ENCODE data around the gene NMRAL1. TPM values are rescaled to one million over a fixed set of nuclear protein-coding genes. Genes with fewer than 3 reads are reported as not detected.
A peak's percentile ranks its signal among the peaks of the same experiment; 100 is the strongest.

Gene NMRAL1
- polyA plus RNA-seq, 3 donors: 39.2 to 57.0 (median 49.4) TPM

DNA sequence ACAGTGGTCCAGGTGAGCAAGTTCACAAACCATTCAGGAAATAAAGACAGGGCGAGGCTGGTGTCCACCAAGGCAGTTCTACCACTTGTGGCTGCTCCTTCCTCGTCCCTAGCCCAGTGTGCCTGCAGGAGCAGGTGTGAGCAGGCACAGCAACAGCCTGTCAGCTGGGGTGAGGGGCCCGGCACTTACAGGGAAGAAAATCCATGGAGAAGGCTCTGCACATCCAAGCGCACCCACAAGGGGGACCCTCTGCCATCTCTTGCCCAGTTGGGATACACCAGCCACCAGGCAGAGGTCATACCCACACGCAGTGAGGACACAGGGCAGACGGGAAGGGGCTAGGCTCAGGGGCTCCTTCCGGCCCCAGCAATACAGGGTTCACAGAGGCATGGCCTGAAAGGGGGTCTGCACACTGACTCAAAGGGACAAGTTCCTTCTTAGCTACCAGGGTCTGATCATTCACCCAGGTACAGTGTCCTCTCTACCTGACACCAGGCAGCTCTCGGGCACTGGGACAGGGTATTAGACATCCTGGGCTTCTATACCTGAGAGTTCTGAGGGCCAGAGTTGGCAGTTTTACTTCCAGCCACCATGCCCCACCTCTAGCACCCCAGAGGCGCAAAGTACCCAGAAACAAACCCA is 37.1 kb upstream of the NMRAL1 start:
- 66% methylated on average over 8 of the region's 9 CpGs for WGBS (ENCODE audit: insufficient coverage)
- Mint-ChIP-seq H3K4me1 (peaks cover 62% of the 10 kb centered on the region), H3K36me3 (peaks cover 49 to 53% of the 10 kb centered on the region in 2 donors)

DNA sequence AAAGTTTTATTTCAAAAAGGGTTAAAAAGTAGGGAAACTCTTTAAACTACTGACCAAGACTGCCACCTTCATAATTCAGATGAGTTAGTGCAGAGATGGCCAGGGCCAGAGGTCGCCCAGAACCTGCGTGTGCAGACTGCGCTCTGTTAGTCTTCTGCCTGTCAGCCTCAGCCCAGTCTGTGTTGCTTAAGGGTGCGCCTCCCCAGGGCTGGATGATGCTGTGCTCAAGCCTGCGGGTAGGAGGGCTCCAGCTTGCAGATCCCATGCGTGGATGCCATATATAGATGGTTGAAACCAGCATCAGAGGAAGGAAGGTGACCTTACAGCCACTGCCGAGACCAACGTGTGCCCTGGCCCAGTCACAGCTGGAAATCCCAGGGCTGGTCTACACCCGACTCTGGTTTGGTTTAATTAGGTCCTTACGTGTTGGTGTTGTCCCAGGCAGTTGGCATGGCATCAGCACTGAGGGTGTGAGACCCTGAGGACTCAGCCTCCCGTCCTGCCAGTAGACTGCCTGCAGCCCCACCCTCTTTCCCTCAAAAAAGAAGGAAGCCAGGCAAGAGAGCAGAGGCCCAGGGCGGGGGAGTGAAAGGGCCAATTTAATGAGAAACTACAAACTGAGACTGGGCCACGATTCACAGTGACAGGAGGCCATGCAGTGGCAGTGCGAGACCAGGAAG is 36.5 kb upstream of the NMRAL1 start:
- DNase-seq: peak; percentile 36 to 59 (median 42)
- TF ChIP-seq, protein P1, sequence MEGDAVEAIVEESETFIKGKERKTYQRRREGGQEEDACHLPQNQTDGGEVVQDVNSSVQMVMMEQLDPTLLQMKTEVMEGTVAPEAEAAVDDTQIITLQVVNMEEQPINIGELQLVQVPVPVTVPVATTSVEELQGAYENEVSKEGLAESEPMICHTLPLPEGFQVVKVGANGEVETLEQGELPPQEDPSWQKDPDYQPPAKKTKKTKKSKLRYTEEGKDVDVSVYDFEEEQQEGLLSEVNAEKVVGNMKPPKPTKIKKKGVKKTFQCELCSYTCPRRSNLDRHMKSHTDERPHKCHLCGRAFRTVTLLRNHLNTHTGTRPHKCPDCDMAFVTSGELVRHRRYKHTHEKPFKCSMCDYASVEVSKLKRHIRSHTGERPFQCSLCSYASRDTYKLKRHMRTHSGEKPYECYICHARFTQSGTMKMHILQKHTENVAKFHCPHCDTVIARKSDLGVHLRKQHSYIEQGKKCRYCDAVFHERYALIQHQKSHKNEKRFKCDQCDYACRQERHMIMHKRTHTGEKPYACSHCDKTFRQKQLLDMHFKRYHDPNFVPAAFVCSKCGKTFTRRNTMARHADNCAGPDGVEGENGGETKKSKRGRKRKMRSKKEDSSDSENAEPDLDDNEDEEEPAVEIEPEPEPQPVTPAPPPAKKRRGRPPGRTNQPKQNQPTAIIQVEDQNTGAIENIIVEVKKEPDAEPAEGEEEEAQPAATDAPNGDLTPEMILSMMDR (IDR thresholded peaks at IDR 0.05): no peak
- intact Hi-C loops (cut with micrococcal nuclease): loop anchor here in 1 of 2 donors (10.0 kb wide), 1 partner anchor 104 kb away; the partner anchor contains the start of gene UBALD1
- Mint-ChIP-seq H3K27me3 (ENCODE audit: low read depth in 3 of 3) (no peaks in the 10 kb centered on the region), H3K4me1 (peaks cover 61% of the 10 kb centered on the region), H3K9me3 (peaks cover 0 to 4% (median 0%) of the 10 kb centered on the region in 7 donors), H3K27ac (peak overlapping the region; percentile 56 to 87 (median 81)), H3K4me3 (peak overlapping the region; percentile 50 to 69), H3K36me3 (peaks cover 49 to 57% of the 10 kb centered on the region in 2 donors)
- 51% methylated on average over 10 of the region's 14 CpGs for WGBS (ENCODE audit: insufficient coverage)
- Histone ChIP-seq H3K9me3 (replicated peaks in 1 of 2; ENCODE audit: control insufficient read depth in 1 of 2, insufficient read depth in 1 of 2, low read length in 2 of 2) (no peaks in the 10 kb centered on the region), H3K9ac (ENCODE audit: insufficient read depth, low read length, poor library complexity, severe bottlenecking) (peak overlapping the region; percentile 33), H3K4me3 (replicated peaks in 1 of 3; ENCODE audit: low read depth in 2 of 3, low read length in 3 of 3) (peak overlapping the region in 1 of 3 experiments; percentile 6), H3K27ac (ENCODE audit: low read depth in 1 of 2, low read length in 2 of 2) (peak overlapping the region; percentile 9 to 62), H3K4me1 (ENCODE audit: control insufficient read depth in 1 of 2, insufficient read depth in 2 of 2, low read length in 2 of 2) (peaks cover 59 to 63% of the 10 kb centered on the region in 2 donors), H3K36me3 (replicated peaks in 1 of 2; ENCODE audit: control insufficient read depth in 1 of 2, insufficient read depth in 2 of 2, low read length in 2 of 2) (peaks cover 41 to 51% of the 10 kb centered on the region in 2 donors), H4K20me1 (ENCODE audit: insufficient read depth, low read length) (no peaks in the 10 kb centered on the region), H3K27me3 (ENCODE audit: control insufficient read depth in 2 of 2, insufficient read depth in 2 of 2, low read length in 2 of 2) (no peaks in the 10 kb centered on the region), H3K4me2 (replicated peaks; ENCODE audit: extremely low read depth, low read length, poor library complexity, severe bottlenecking) (peak overlapping the region; percentile 42), H2AFZ (ENCODE audit: insufficient read depth, low read depth, low read length, poor library complexity, severe bottlenecking) (peak overlapping the region; percentile 30), H3K79me2 (ENCODE audit: insufficient read depth, low read length) (peaks cover 29% of the 10 kb centered on the region)

More for the DNA sequence above, 37.1 kb upstream of the NMRAL1 start:
- intact Hi-C loops (cut with micrococcal nuclease): loop anchor here in 1 of 2 donors (10.0 kb wide), 1 partner anchor 103 kb away; the partner anchor contains the start of gene UBALD1
- H4K20me1 ChIP-seq (ENCODE audit: insufficient read depth, low read length): no peaks in the 10 kb centered on the region
- H3K4me3 Mint-ChIP-seq: peak overlapping the region; percentile 50 to 69
- TF ChIP-seq, protein P1 (IDR thresholded peaks at IDR 0.05): peak; percentile 61
- DNase-seq: peak in 2 of 3 donors; percentile 29 to 45
- no peaks in the 10 kb centered on the region for H3K27me3 ChIP-seq (ENCODE audit: control insufficient read depth in 2 of 2, insufficient read depth in 2 of 2, low read length in 2 of 2)
- peaks cover 59 to 63% of the 10 kb centered on the region in 2 donors for H3K4me1 ChIP-seq (ENCODE audit: control insufficient read depth in 1 of 2, insufficient read depth in 2 of 2, low read length in 2 of 2)
- no peaks in the 10 kb centered on the region for H3K9me3 ChIP-seq (replicated peaks in 1 of 2; ENCODE audit: control insufficient read depth in 1 of 2, insufficient read depth in 1 of 2, low read length in 2 of 2)
- peaks cover 41 to 51% of the 10 kb centered on the region in 2 donors for H3K36me3 ChIP-seq (replicated peaks in 1 of 2; ENCODE audit: control insufficient read depth in 1 of 2, insufficient read depth in 2 of 2, low read length in 2 of 2)
- peak overlapping the region; percentile 42 for H3K4me2 ChIP-seq (replicated peaks; ENCODE audit: extremely low read depth, low read length, poor library complexity, severe bottlenecking)
- H3K9me3 Mint-ChIP-seq: peaks cover 0 to 2% (median 0%) of the 10 kb centered on the region in 7 donors
- H3K79me2 ChIP-seq (ENCODE audit: insufficient read depth, low read length): peaks cover 29% of the 10 kb centered on the region
- peak overlapping the region; percentile 33 for H3K9ac ChIP-seq (ENCODE audit: insufficient read depth, low read length, poor library complexity, severe bottlenecking)
- H3K27me3 Mint-ChIP-seq (ENCODE audit: low read depth in 3 of 3): no peaks in the 10 kb centered on the region
- peak overlapping the region in 1 of 3 experiments; percentile 6 for H3K4me3 ChIP-seq (replicated peaks in 1 of 3; ENCODE audit: low read depth in 2 of 3, low read length in 3 of 3)
- peak overlapping the region; percentile 30 for H2AFZ ChIP-seq (ENCODE audit: insufficient read depth, low read depth, low read length, poor library complexity, severe bottlenecking)
- H3K27ac ChIP-seq (ENCODE audit: low read depth in 1 of 2, low read length in 2 of 2): peak overlapping the region; percentile 9 to 62
- peak overlapping the region; percentile 56 to 87 (median 81) for H3K27ac Mint-ChIP-seq

Measured in CD14-positive monocyte (primary cell).